GM18907 (cell line): ENCODE results near the gene TREH.
"Not testable (repeated sequence)": the region's sequence is repeated elsewhere in the genome, so short reads cannot be mapped to it uniquely, and the experiment has no call there.

Source experiments
- ATAC-seq: cut with Tn5 transposase; IDR thresholded peaks from one replicate; pipeline ENCODE4 v1.9.1; 2021; ENCODE audit warnings: mild to moderate bottlenecking, moderate library complexity; ENCODE audit not compliant: unreplicated experiment

TREH gene

DNA sequence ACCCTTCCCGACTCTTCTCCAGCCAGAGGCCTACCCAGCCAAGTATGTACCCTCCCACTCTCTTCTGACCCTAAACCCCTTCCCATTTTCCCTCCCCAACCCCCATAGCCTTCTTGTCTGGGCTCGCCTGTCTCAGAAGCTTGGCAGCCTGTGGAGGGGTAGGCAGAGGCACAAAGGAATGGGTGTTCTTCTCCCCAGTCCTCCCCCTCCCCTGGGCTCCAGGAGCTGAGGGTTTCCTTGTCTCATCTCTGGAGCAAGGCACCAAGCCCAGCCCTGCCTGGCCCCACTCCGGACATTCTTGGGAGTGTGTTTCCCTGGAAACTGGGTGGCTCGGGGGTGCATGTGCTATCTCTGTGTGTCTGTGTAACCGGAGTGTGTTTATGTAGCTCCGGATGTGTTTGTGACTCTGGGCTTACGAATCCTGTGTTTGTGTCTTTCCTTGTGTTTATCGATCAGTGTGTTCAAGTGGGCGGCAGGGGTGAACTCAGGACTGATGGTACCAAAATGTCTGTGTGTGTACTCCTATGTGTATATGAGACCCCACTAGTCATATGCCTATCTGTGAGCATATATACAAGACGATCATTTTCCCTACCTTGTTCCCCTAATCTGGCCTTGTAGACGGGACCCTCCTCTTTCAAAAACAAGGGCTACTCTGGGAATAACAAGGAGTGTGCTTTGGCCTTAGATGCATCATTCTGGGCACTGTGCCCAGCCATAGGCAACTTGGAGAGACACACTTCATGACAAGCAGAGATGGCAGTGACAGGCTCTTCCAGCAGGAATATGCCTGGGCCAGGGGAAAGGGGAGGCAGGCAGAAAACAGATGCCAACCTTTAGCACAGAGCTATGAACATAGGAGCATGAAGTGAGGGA, 61.1 kb downstream of the TREH start:
- ATAC-seq, result no peak

DNA sequence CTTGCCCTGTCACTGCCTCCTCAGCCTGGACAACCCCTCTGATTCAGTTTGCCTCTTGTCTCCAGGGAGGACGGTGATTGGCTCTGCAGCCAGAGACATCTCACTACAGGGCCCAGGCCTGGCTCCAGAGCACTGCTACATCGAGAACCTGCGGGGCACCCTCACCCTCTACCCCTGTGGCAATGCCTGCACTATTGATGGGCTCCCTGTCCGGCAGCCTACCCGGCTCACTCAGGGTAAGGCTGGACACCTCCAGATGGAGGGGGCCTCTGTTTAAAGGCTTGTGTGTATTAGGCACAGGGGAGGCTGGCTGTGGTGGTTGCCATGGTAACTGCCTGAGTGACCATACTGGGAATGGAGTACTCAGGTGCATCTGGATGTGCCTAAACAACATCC, 63.5 kb downstream of the TREH start:
- ATAC-seq, result no peak

DNA sequence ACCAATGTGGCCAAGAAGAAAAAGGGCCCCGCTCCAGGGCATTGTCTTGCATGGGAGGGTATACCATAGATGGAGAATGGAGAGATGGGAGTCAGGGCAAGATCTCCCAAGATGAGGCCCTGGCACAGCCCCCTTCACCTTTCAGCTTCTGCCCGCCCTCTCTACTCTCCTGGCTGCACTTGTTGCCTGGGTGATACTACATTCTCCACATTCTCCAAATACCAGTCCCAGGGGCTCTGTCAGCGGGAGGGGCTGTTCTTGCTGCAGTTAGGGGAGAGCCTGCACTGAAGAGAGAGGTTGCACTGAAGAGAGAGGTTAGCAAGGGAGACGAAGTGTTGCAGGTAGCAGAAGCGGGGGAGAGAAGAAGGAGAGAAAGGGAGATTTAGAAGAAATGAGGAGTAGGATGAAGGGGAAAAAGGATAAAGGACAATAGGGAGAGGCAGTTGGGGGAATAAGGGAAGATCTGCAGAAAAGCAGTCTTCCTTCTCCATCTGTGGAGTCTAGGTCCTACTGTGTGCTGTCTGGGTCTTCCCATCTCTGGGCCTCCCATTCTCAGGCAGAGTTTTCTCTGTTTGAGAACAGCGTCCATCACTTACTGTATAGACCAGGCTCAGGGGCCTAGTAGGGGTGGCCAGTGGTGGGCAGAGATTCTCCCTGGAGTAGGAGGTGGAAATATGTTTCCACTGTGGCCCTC, 64.0 kb downstream of the TREH start:
- no peak for ATAC-seq

DNA sequence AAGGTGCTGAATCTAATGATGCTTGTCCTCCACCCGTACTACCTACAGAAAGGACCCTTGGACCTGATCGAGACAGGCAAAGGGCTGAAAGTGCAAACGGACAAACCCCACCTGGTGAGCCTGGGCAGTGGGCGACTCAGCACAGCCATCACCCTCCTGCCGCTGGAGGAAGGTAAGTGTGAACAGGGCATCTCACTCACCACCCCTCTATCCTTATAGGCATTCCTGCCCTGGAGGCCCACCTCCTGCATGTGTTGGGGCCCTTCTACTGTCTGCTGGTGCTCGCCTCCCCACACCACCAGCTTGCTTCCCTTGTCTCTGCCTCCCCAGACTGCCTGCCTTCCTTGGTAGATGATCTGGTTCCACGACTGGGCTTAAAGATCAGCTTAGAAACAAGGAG, 64.9 kb downstream of the TREH start:
- ATAC-seq, result no peak

DNA sequence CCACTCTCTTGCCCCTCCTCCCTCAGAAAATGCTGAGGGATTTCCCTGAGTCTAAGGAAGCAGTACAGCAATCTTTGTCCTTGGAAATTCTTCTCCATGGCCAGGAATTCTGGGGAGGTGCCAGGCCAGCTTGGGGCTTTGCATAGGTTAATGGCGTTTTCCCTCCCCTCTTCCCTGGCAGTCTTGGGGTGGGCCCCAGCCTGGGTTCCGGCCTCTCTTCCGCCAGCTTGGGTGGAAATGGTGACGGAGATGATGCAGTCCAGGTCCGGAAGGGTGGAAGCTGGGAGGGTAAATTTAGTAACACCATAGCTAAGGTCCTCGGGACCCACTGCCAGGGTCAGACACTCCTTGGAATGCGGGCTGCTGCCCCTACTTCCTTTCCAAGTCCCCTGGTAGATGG, 67.1 kb downstream of the TREH start:
- no peak for ATAC-seq

DNA sequence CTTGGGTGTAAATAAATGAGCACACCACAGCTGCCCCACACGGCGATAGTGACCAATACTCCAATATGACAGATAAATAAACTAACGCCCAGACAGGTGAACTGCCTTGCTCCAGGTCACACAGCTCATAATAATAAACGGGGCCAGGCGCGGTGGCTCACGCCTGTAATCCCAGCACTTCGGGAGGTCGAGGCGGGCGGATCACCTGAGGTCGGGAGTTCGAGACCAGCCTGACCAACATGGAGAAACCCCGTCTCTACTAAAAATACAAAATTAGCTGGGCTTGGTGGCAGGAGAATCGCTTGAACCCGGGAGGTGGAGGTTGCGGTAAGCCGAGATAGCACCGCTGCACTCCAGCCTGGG, 68.0 kb downstream of the TREH start:
- ATAC-seq, result not testable (repeated sequence)

DNA sequence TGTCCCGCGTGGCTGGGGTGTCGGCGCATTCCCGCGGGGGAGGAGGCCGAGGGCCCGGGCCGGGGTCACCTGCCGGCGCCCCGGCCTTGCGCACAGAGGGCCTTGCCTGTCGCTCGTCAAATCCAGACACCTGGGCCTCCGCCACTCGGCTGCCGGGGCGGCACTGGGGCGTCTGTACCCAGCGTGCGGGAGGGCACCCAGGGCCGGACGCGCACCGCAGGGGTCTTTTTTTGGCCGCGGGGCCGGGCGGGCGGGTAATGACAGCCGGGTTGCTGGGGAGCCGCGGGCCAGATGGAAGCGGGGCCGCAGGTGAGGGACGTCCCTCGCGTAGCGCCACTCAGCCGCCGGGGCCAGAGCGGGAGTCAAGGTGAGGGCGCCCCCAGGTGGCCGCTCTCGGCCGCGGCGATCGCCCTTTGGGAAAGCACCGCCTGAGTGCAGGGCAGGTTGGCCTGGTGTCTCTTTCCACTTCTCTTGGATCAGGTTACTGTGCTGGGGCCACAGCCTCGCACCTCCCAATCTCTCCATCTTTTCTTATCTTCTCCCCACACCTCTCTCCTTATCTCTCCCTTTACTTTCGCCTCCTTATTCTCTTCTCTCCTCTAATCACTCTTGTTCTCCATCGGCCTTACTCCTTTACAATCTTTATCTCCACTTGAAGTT, 68.5 kb downstream of the TREH start:
- ATAC-seq, result peak; percentile 59

DNA sequence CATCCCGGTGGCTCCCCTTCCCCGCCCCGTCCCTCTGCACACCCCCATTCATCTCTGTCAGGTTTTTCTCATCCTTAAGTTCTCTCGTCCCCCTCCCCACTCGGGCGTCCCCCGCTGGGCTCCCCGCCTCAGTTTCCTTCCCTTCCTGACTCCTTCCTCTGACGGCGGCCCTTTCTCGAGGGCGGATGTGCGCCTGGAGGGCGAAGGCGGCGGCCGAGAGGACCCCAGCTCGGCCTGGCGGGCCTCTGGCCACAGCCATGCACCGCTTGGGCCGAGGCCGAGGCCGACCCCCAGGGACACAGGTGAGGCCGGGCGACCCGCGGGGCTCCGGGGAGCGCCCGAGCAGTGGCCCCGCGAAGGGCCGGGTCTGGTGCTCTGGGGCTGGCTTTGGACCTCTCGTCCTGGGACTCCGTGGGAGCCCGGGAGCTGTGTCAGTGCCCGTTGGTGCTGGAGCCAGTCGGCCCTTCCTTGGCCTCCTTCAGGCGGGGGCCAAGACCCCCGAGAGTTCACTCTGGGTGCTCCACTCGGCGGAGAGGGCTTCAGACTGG, 69.2 kb downstream of the TREH start:
- no peak for ATAC-seq

DNA sequence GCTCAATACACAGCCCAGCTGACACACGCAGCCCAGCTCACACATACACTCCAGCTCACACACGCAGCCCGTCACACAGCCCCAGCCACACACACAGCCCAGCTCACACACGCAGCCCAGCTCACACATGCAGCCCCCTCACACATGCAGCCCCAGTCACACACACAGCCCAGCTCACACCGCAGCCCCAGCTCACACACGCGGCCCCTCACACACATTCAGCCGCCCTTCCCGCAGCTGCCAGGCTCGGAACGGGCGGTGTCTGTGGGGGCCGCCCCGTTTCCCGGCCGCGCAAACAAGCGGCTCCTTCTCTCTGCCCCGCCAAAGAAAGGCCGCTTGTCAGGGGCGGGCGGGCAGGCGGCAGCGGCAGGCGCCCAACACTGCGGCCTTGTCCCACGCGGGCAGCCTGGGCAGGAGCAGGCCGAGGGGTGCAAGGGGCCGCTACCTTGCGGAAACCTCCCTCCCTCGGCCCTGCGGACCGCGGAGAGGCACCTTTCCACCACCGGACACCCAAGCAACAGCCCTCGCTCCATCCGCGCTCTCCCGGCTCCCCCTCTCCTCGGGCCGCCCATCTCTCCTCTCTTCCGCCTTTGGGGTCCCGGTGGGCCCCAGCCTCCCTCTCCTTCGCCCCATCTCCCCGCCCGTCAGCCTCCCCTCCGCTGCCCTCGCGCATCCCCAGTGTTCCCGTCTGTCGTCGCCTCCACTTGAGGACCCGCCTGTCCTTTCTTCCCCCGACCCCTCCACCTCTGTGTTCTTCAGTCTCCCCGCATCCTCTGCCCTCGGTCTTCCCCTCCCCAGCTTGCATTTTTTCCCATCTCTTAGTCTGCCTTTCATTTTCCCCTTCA, 69.8 kb downstream of the TREH start:
- no peak for ATAC-seq

DNA sequence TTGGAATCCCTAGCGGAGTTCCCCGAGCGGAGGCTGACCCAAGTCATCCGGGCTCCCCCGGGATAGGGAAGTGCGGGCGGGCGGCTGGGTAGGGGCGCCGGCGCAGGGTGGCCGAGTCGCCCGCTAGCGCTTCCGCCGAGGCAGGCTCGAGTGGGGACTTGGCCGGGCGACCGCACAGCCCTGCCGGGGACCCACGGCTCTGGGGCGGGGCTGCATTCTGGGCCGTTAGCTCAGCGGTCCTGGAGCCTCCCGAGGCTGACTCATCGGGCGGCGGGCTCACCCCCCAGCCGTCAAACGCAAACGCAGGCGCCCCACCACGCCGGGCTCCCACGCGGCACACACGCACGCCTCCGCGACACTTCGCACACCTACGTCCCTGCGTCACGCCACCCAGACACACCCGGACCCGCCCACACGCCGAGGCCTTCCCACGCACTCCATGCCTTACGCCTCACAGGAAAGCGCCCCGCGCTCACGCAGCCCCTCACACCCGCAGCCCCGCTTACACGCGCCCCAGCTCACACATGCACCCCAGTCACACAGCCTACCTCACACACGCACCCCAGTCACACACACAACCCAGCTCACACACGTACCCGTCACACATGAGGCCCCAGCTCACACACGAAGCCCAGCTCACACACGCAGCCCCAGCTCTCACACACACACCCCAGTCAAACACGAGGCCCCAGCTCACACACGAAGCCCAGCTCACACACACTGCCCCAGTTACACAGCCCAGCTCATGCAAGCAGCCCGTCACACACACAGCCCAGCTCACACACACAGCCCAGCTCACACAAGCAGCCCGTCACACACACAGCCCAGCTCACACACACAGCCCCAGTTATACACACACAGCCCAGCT, 70.9 kb downstream of the TREH start:
- no peak for ATAC-seq

DNA sequence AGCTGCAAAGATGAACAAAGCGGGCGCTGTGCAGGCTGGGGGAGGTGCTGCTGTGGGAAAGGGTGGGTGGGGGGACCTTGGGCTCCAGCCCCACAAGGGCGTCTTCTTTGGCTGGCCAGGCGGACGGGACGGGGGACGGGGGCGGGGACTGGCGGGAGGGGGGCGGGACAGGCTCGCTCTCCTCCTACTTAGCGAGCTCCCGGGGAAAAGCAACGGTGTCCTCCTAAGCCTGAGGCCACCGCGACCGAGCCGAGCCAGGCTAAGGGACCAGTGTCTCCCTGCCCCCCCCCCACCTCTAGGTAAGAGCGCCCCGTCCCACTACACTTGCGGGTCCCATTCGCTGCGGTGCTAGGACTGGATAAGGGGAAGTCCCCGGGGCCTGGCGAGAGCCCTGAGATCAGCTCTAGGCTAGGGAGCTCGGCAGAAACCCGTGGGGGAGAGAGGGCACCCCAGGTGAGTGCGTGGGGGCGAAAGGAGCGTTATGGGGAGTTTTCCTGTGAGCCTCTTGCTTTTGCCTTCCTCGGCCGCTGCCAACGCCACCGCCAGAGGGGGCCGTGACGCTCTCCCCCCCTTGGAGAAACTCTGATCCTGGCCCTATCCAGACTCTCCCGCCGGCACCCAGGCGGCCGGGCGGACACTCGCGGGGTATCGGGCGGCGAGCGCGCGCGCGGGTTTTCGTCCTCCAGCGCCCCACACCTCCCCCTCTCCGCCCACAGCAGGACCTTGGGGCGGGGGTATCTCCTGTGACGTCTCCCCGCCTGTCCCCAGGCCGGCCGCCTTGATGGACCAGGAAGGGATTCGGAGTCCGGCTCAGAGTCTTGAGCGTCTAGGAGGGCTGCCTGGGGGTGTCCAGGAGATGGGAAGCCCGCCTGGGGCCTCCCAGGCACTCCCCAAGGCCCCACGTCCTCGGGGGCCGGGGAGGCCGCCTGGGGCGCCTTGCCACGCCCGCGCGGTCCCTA, 71.8 kb downstream of the TREH start, which contains the start of gene PHLDB1:
Gene PHLDB1 (plus strand): TSS at position 215 of the 959 bp plus-strand sequence. CDS start 6,222 bp downstream, outside the sequence.
- no peak for ATAC-seq
